Measurements from ENCODE around the gene MX1. TPM values are rescaled to one million over a fixed set of nuclear protein-coding genes. Genes with fewer than 3 reads are reported as not detected.

MX1 gene
- total RNA-seq, 1 experiment from 2014 or later, result 1.8 TPM

- DNase-seq (ENCODE audit: unreplicated experiment), result no peak
- intact Hi-C loops (cut with micrococcal nuclease), result no loop called here
- TF ChIP-seq, protein P1, sequence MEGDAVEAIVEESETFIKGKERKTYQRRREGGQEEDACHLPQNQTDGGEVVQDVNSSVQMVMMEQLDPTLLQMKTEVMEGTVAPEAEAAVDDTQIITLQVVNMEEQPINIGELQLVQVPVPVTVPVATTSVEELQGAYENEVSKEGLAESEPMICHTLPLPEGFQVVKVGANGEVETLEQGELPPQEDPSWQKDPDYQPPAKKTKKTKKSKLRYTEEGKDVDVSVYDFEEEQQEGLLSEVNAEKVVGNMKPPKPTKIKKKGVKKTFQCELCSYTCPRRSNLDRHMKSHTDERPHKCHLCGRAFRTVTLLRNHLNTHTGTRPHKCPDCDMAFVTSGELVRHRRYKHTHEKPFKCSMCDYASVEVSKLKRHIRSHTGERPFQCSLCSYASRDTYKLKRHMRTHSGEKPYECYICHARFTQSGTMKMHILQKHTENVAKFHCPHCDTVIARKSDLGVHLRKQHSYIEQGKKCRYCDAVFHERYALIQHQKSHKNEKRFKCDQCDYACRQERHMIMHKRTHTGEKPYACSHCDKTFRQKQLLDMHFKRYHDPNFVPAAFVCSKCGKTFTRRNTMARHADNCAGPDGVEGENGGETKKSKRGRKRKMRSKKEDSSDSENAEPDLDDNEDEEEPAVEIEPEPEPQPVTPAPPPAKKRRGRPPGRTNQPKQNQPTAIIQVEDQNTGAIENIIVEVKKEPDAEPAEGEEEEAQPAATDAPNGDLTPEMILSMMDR (IDR thresholded peaks at IDR 0.05; ENCODE audit: unreplicated experiment), result no peak
- ChIA-PET POLR2A (no interaction called here), CTCF (interaction anchor here (1.4 kb wide), 1 partner anchor 145 kb away, joined by 4 read pairs; no protein-coding TSS in a partner anchor)
- BruUV-seq (replicated peaks), result no TSS peak
- H3K9me3 Mint-ChIP-seq (ENCODE audit: unreplicated experiment), result no peaks in the 10 kb centered on the region
- H3K36me3 Mint-ChIP-seq (ENCODE audit: insufficient read depth, unreplicated experiment), result no peaks in the 10 kb centered on the region
- no peak overlapping the region for H3K27ac Mint-ChIP-seq (ENCODE audit: low read depth, unreplicated experiment)
- no peak overlapping the region for H3K4me3 Mint-ChIP-seq (ENCODE audit: unreplicated experiment)
- peaks cover 7% of the 10 kb centered on the region for H3K27me3 Mint-ChIP-seq (ENCODE audit: insufficient read depth, unreplicated experiment)
- H3K4me1 Mint-ChIP-seq (ENCODE audit: insufficient read depth, unreplicated experiment), result no peaks in the 10 kb centered on the region
Measured at GRCh38 chr21:41428847-41429246, 2.8 kb downstream of the MX1 start.

DNA sequence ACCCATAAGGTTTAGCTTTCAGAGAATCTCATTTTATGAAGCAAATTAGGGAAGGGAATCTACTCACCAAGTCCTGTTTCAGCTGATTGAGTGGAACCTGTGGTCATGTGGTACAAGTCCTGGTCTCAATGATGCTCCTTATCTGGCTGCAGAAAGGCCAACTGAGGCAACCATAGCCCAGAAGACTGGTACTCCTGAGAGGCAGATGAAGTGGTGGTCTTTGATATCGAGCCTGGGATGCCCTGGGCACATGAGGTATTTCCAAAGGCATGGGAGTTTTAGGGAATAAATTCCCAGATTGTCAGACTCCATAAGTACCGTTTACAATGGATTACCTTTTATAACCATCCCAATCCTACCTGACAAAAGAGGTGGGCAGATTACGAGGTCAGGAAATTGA lies 3.3 kb downstream of the MX1 start:
- TF ChIP-seq, protein P1 (IDR thresholded peaks at IDR 0.05; ENCODE audit: unreplicated experiment), result no peak
- no peak for DNase-seq (ENCODE audit: unreplicated experiment)
- ChIA-PET CTCF (interaction anchor here (1.4 kb wide), 1 partner anchor 146 kb away, joined by 4 read pairs; no protein-coding TSS in a partner anchor), POLR2A (no interaction called here)
- Mint-ChIP-seq H3K4me1 (ENCODE audit: insufficient read depth, unreplicated experiment) (no peaks in the 10 kb centered on the region), H3K27ac (ENCODE audit: low read depth, unreplicated experiment) (no peak overlapping the region), H3K36me3 (ENCODE audit: insufficient read depth, unreplicated experiment) (no peaks in the 10 kb centered on the region), H3K27me3 (ENCODE audit: insufficient read depth, unreplicated experiment) (peaks cover 7% of the 10 kb centered on the region), H3K4me3 (ENCODE audit: unreplicated experiment) (no peak overlapping the region), H3K9me3 (ENCODE audit: unreplicated experiment) (no peaks in the 10 kb centered on the region)
- no TSS peak for BruUV-seq (replicated peaks)
- intact Hi-C loops (cut with micrococcal nuclease), result no loop called here

DNA sequence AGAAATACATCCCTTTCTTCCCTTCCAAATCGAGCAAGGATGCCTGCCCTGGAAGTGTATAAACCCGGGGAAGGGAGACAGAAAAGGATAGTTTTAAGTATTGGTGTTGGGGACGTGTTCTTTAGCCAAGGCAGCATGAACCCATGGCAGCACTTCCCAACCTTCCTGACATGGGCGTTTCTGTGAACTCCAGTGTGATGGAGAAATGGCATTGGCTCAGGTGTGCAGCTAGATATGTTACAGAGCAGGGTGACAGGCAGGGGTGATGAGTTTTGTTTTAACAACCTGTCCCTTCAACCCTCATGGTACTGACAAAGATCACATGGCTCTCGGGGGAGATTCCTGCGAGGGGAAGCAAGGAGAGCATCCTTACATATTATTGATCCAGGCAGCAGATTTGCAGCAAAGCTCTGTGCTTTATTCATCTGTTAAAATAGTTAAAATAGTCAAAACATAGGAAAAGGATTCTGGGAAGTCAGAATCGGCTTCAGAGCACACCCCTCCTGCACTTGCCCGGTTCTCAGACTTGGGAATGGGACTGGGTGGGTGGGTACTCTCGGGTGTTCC lies 4.0 kb downstream of the MX1 start:
- DNase-seq (ENCODE audit: unreplicated experiment), result no peak
- Mint-ChIP-seq H3K36me3 (ENCODE audit: insufficient read depth, unreplicated experiment) (no peaks in the 10 kb centered on the region), H3K4me1 (ENCODE audit: insufficient read depth, unreplicated experiment) (no peaks in the 10 kb centered on the region), H3K9me3 (ENCODE audit: unreplicated experiment) (no peaks in the 10 kb centered on the region), H3K4me3 (ENCODE audit: unreplicated experiment) (no peak overlapping the region), H3K27me3 (ENCODE audit: insufficient read depth, unreplicated experiment) (peaks cover 7% of the 10 kb centered on the region), H3K27ac (ENCODE audit: low read depth, unreplicated experiment) (no peak overlapping the region)
- CTCF ChIA-PET, result interaction anchor here (1.0 to 1.4 kb wide), 2 partner anchors 146 to 387 kb away, joined by 4 read pairs; no protein-coding TSS in a partner anchor
- TF ChIP-seq, protein P1 (IDR thresholded peaks at IDR 0.05; ENCODE audit: unreplicated experiment), result no peak
- POLR2A ChIA-PET, result no interaction called here
- intact Hi-C loops (cut with micrococcal nuclease), result no loop called here
- BruUV-seq (replicated peaks), result no TSS peak

DNA sequence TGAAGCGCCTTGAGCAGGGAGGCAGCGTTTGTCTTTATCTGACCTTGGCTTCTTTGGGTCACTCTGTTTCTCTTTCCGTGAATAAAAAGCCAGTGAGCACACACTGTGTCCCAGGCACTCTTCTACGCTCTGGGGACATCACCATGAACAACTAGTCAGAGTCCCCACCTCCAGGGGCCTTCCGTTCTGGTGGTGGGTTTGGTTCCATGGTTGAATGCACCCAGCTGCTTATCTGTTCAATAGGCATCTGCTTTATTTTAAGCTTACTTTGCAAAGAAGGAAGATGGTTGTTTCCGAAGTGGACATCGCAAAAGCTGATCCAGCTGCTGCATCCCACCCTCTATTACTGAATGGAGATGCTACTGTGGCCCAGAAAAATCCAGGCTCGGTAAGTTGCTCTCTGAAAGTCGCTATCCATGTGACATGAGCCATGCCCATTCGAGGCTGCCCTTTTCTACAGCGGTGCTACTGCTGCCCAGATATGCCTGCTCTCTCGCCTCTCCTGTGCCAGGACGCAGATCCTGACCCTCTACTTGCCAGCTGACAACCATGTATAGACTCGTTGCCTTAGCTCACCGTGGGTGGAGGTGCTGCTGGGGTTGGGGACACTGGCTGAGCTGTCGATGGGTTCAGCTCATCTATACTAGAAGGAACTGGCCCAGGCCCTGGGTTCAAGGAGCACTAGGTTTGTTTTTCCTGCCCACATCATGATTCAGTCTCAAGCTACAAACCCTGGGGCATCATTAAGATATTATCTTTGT lies 5.9 kb downstream of the MX1 start:
- CTCF ChIA-PET, result interaction anchor here (0.6 to 0.7 kb wide), 3 partner anchors 83 to 309 kb away, joined by 3 read pairs; no protein-coding TSS in a partner anchor
- Mint-ChIP-seq H3K4me3 (ENCODE audit: unreplicated experiment) (no peak overlapping the region), H3K36me3 (ENCODE audit: insufficient read depth, unreplicated experiment) (no peaks in the 10 kb centered on the region), H3K4me1 (ENCODE audit: insufficient read depth, unreplicated experiment) (no peaks in the 10 kb centered on the region), H3K27me3 (ENCODE audit: insufficient read depth, unreplicated experiment) (peaks cover 7% of the 10 kb centered on the region), H3K27ac (ENCODE audit: low read depth, unreplicated experiment) (no peak overlapping the region), H3K9me3 (ENCODE audit: unreplicated experiment) (peaks cover 8% of the 10 kb centered on the region)
- TF ChIP-seq, protein P1 (IDR thresholded peaks at IDR 0.05; ENCODE audit: unreplicated experiment), result no peak
- DNase-seq (ENCODE audit: unreplicated experiment), result no peak
- BruUV-seq (replicated peaks), result no TSS peak
- intact Hi-C loops (cut with micrococcal nuclease), result no loop called here
- POLR2A ChIA-PET, result no interaction called here

Measured in MCF 10A (cell line).